Activated CD4-positive, alpha-beta T cell treated with anti-CD3 and anti-CD28 coated beads for 48 hours (primary cell): ENCODE results near the gene CIPC.

Experiments
- DNase-seq: peaks from one replicate; pipeline ENCODE4 v3.0.0-alpha.2; 2020

Gene CIPC

DNA sequence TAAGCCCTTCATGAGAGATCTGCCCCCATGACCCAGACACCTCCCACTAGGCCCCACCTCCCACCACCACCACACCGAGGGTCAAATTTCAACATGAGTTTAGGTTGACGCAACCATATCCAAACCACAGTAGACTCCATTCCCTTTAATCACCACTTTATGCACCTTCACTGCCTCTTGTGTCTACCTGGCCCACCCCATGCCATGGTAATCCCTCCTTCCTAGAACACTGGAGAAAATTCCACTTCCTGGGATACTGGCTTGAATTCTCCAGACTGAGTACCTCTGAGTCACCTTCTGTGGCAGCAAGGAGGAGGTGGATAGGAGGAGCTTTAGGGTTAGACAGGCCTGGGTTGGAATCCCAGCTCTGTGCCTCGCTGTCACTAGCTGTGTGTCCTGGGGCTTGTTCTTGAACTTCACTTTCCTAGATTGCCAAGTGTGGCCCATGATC is 26.1 kb upstream of the CIPC start:
- DNase-seq = no peak

DNA sequence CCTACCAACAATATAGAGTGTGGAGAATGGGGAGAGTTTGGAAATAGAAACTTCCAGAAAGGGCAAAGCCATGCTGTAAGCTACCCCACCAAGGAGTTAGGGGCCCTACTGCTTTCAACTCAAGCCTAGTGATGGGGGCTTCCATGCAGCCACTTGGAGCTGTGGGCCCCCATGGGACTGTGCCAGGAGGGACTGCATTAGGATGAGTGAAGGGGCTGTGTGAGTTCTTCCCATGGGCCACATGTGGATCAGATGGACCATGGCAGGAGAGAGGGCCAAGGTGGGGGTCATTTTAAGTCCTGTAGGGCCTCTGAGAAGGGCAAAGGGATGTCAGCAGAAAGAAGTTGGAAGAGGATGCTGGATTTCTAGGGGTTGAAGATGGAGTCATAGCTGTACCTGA is 23.1 kb upstream of the CIPC start:
- DNase-seq = no peak

- DNase-seq = no peak
These were observed 21.9 kb upstream of the CIPC start for GRCh38 chr14:77076113-77076631.

DNA sequence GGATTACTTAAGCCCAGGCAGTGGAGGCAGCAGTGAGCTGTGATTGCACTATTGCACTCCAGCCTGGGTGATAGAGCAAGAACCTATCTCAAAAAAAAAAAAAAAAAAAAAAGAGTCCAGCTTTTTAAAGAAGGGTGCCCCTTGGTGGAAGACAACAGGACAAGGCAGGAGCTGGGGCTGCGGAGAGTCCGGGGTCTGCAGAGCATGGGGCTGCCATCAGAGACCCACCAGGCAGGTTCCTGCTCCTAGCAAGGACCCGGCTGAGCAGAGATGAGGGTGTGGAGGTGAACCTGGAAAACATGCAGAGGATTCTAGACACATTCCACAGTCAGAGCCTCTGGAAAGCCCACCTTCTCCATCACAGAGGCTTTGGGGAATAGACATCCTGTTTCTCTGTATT is 21.0 kb upstream of the CIPC start:
- no peak for DNase-seq

DNA sequence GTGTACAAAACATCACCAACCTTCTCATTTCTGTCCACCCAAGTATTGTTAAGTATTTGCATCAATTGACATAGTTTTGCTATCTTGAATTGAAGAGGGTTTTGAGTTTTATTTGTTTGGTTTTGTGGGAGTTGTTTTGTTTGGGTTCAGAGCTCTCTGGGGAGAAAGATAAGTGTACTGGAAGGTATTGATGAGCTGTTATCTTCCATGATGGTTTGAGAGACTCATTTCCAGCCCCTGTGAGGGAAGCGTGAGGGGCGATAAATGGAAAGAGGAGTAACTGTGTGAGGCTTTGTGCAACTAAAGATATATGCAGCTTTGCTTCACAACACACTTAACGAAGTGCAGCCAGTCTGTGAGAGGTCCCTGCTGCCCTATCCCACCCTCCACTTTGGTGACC is 15.7 kb upstream of the CIPC start:
- no peak for DNase-seq

GRCh38 chr14:77083082-77083481 is 15.0 kb upstream of the CIPC start:
- DNase-seq = no peak

- DNase-seq = no peak
These were observed 13.1 kb upstream of the CIPC start for GRCh38 chr14:77084985-77085384.

DNA sequence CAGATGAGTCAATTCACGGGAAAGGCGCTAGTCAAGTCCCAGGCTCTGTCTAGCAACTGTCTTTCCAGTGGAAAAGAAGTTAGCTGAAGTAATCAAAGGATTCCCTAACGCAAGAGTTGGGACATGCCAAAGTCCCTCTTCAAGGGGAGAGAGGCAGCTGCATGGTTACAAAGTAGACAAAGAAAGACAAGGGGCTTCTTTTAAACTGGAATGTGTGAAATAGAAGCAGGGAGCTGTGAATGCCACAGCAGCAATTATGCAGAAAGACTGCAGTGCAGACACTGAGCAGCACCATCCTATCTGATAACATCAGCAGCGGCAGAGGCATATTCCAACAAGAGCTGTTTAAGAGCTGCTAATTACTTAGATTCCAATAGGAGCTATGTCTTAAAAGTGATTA is 12.5 kb upstream of the CIPC start:
- no peak for DNase-seq

DNA sequence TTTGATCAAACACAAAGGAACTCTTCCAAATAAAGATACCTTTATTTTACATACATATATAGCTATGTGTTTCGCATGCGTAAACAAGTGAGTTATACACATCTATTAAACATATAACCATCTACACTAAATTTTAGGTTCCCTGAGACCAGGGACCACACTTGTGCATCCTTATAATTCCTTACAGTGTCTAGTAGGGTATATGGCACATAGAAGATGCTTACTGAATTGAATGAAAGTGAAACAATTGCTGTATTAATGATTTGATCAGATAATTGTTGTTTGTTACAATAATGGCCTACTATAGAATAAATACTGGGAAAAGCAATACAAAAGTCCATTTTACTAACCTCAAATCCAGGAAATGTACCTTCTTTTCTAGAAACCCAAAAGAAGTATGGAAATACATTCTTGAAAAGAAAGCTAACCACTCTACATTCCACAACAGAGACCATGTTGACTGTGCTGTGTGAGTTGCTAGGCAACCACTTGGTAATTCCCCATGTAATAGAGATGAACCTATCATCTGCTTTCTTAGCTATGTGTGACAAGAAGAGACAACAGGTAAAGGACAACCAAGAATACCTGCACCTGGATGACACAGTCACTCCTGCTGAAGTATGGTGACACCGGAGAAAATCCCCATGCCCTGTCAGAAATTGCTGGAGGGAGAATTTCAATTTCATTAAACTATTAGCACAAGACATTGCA is 11.9 kb upstream of the CIPC start:
- DNase-seq = no peak

DNA sequence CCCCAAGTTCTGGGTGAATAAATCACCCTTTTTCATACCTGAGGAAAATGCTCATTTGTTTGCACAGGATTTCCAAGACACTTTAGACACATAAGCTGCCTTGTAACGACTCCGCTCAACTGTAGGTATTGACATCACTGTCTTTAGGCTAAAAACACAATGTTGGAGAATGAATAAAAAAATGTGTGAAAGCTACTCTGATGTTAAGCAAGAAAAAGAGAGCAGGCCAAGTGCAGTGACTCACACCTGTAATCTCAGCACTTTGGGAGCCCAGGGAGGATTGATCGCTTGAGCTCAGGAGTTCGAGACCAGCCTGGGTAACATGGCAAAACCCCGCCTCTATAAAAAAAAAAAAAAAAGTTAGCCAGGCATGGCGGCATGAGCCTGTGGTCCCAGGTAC is 11.1 kb upstream of the CIPC start:
- no peak for DNase-seq

DNA sequence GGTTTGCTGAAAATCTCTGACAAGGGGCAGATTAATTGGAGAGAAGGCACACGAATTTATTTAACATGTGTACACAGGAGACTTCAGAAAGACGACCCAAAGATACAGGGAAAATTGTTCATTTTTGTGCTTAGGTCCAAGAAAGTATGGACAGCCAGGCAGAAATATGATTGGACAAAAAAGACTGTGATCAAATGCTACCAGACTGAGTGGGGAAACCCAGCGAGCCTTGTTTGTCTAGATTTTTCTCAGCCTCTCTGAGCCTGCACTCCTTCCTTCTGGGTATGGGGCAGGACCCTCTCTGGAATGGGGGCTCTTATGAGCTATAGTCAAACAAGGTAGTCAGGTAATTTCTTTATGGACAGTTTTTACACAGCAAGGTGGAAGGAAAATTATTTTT is 10.4 kb upstream of the CIPC start:
- no peak for DNase-seq

- no peak for DNase-seq
These were observed 9.8 kb upstream of the CIPC start for GRCh38 chr14:77088219-77088618.

DNA sequence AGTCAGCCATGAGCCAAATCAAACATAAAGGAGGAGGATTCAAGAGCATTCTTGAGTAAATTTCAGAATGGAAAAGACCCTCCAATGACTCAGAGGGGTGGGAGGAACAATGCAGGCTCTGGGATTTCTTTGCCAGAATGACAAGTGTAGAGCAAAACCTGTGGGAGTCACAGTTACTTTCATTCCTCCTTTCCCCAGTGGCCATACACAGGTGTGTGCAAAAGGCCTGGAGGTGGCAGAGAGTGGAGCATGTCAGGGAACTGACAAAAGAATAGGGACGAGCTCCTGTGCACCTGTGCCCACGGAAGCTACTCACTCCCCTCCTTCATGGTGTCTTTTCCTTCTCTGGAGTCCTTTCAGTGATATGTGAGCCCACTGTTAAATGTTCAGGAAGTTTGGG is 9.4 kb upstream of the CIPC start:
- DNase-seq = no peak

DNA sequence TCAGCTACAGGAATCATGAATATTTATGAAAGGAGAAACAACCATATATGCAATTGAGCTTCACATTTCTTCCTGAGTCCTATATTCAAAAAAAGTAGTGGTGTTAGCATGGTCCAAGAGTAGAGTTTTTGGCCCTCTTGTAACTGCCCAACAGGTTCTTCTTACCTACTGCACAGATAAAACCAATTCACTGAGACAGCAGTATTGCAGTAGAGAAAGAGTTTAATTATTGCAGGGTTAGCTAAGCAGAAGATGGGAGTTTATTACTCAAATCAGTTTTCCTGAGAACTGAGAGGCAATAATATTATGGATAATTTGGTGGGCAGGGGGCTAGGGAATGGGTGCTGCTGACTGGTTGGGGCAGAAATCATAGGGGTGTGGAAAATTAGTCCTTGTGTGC is 6.5 kb upstream of the CIPC start:
- DNase-seq = no peak

GRCh38 chr14:77092676-77093075 is 5.4 kb upstream of the CIPC start:
- DNase-seq = no peak

- peak; percentile 87 for DNase-seq
These were observed 3.3 kb upstream of the CIPC start for GRCh38 chr14:77094672-77095284.

GRCh38 chr14:77097006-77097699 is 905 bp upstream of the CIPC start:
- DNase-seq = no peak

DNA sequence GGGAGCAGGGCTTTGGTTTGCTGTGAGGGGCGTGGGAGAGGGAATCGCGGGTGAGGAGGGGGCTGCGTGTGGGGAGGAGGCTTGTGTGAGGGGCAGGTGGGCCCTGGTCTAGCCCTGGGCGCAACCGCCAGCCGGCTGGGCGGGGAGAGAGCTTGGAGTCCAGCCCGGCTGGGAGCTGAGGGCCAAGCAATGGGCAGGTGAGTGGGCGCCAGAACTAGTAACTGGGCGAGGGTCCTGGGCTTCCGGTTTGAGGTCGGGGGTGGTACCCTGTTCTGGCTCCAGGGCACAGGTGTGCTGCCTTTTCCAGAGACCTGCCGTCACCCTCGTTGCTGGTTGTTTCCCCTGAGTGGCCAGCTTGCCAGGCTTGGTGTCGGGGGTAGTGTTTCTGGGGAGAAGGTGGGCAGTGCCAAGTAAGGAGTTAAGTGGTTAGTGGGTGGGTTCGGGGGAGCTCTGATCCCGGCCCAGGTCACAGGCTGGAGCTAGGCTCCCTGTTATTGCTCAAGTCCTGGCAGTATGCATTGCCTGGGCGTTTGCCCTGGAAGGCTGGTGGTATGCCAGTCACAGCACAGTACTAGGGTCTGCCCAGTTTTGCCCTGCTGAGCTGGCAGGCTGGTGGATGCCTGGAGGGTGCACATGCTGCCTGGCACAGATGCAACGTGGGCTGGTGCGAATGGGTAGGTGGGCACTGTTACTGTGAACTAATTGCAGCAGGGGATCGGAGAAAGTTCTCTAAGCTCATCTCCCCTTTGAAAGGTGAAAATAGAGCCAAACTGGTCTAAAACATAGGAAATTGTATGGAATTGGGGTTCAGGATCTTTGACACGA is 683 bp downstream of the CIPC start:
- peak; percentile 19 for DNase-seq

DNA sequence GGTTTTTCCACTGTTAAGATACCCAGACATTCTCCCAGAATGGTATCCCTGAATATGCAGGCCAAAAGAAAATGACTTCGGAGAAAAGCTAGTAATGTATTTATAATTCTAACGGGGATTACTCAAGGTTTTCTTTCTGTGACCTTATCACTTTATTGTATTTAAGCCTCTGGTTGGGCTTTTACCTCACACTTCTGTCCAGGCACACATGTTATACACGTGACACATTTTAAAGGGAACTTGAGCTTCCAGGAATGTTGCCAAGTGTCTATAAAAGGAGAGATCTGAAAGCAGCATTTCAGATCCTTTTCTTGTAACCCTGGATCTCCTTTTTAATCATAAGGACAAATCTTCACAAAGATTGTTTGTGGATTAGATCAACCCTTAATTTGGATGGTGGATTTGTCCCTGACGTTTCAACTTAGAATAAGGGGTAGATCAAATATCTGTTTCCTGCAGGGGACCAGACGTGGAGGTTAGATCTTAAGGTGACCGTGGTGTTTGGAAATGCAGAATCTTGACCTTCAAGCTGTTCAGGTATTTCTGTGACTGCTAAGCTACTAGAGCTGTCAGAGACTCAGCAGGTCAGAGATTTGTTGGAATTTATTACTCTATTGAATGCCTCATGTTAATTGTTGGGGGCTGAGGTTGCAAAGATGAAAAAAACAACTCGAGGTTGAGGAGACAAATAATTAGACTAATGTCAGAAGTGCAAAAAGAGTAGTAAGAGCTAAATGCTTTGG is 1.5 kb downstream of the CIPC start:
- DNase-seq = no peak

GRCh38 chr14:77100961-77101360 is 2.9 kb downstream of the CIPC start:
- no peak for DNase-seq

- DNase-seq = no peak
These were observed 4.1 kb downstream of the CIPC start for GRCh38 chr14:77102154-77102553.

DNA sequence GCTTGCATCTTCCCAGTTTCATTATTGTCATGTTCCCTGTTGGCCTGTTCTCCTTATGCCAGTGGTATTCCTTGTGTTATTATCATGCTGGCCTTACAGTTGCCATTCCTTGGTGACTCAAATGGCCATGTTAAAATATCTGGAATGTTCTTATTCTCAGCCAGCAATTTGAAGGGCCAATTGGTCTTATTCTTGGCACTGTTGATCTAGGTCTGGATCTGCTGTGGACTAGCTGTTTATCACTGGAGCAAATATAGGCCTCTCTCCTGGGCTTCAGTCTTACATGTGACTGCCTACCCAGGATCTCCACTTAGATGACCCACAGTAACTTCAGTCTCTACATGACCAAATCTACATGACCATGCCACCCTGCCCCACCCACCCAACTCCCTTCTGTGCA is 5.4 kb downstream of the CIPC start:
- no peak for DNase-seq

DNA sequence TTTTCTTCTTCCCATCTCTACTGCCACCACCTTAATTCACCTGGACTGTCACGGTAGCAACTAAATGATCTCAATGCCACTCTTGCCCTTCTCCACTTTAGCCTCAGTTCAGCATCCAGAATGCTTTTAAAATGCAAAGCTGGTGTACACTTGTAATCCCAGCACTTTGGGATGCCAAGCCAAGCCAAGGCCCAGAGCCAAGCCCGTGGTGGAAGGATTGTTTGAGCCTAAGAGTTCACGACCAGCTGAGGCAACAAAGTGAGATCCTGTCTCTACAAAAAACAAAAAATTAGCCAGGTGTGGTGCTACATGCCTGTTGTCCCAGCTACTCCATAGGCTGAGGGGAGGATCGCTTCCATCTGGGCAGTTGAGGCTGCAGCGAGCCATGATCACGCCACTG is 5.9 kb downstream of the CIPC start:
- DNase-seq = no peak
